ENCODE data around the gene EPAS1.
A peak's percentile ranks its signal among the peaks of the same experiment; 100 is the strongest.

Gene EPAS1

GRCh38 chr2:46267616-46268015 lies 29.6 kb upstream of the EPAS1 start:
- no peaks in the 10 kb centered on the region for H3K4me1 Mint-ChIP-seq
- H3K27me3 Mint-ChIP-seq = peaks cover 2% of the 10 kb centered on the region
- H3K4me3 Mint-ChIP-seq = no peak overlapping the region
- no peaks in the 10 kb centered on the region for H3K9me3 Mint-ChIP-seq
- no peak overlapping the region for H3K27ac Mint-ChIP-seq
- H3K36me3 Mint-ChIP-seq = no peaks in the 10 kb centered on the region

- H3K36me3 Mint-ChIP-seq = no peaks in the 10 kb centered on the region
- H3K27ac Mint-ChIP-seq = no peak overlapping the region
- H3K9me3 Mint-ChIP-seq = no peaks in the 10 kb centered on the region
- no peaks in the 10 kb centered on the region for H3K4me1 Mint-ChIP-seq
- no peak overlapping the region for H3K4me3 Mint-ChIP-seq
- H3K27me3 Mint-ChIP-seq = peaks cover 2% of the 10 kb centered on the region
These were observed 29.0 kb upstream of the EPAS1 start for GRCh38 chr2:46268196-46268595.

- Mint-ChIP-seq H3K27ac (no peak overlapping the region), H3K36me3 (no peaks in the 10 kb centered on the region), H3K4me3 (no peak overlapping the region), H3K9me3 (no peaks in the 10 kb centered on the region), H3K27me3 (peaks cover 2% of the 10 kb centered on the region), H3K4me1 (no peaks in the 10 kb centered on the region)
These were observed 28.2 kb upstream of the EPAS1 start for GRCh38 chr2:46269001-46269400.

- no peaks in the 10 kb centered on the region for H3K9me3 Mint-ChIP-seq
- no peak overlapping the region for H3K27ac Mint-ChIP-seq
- H3K27me3 Mint-ChIP-seq = peaks cover 4% of the 10 kb centered on the region
- no peak overlapping the region for H3K4me3 Mint-ChIP-seq
- H3K4me1 Mint-ChIP-seq = no peaks in the 10 kb centered on the region
- H3K36me3 Mint-ChIP-seq = no peaks in the 10 kb centered on the region
These were observed 27.5 kb upstream of the EPAS1 start for GRCh38 chr2:46269544-46270273.

GRCh38 chr2:46270384-46270783 lies 26.8 kb upstream of the EPAS1 start:
- Mint-ChIP-seq H3K27ac (no peak overlapping the region), H3K9me3 (no peaks in the 10 kb centered on the region), H3K36me3 (no peaks in the 10 kb centered on the region), H3K4me1 (no peaks in the 10 kb centered on the region), H3K27me3 (peaks cover 4% of the 10 kb centered on the region), H3K4me3 (no peak overlapping the region)

GRCh38 chr2:46273225-46273863 lies 23.9 kb upstream of the EPAS1 start:
- Mint-ChIP-seq H3K4me3 (no peak overlapping the region), H3K36me3 (no peaks in the 10 kb centered on the region)

GRCh38 chr2:46273919-46274318 lies 23.3 kb upstream of the EPAS1 start:
- Mint-ChIP-seq H3K27ac (no peak overlapping the region), H3K9me3 (no peaks in the 10 kb centered on the region), H3K4me1 (peaks cover 7% of the 10 kb centered on the region), H3K36me3 (no peaks in the 10 kb centered on the region), H3K4me3 (no peak overlapping the region), H3K27me3 (peaks cover 13% of the 10 kb centered on the region)

More at GRCh38 chr2:46273225-46273863, 23.9 kb upstream of the EPAS1 start:
- no peaks in the 10 kb centered on the region for H3K9me3 Mint-ChIP-seq
- peaks cover 13% of the 10 kb centered on the region for H3K27me3 Mint-ChIP-seq
- no peak overlapping the region for H3K27ac Mint-ChIP-seq
- H3K4me1 Mint-ChIP-seq = peaks cover 7% of the 10 kb centered on the region

GRCh38 chr2:46274586-46274985 lies 22.6 kb upstream of the EPAS1 start:
- H3K27me3 Mint-ChIP-seq = peaks cover 13% of the 10 kb centered on the region
- H3K4me3 Mint-ChIP-seq = no peak overlapping the region
- H3K4me1 Mint-ChIP-seq = peaks cover 7% of the 10 kb centered on the region
- H3K27ac Mint-ChIP-seq = no peak overlapping the region
- H3K9me3 Mint-ChIP-seq = no peaks in the 10 kb centered on the region
- no peaks in the 10 kb centered on the region for H3K36me3 Mint-ChIP-seq

- H3K36me3 Mint-ChIP-seq = no peaks in the 10 kb centered on the region
- peaks cover 7% of the 10 kb centered on the region for H3K4me1 Mint-ChIP-seq
- peaks cover 13% of the 10 kb centered on the region for H3K27me3 Mint-ChIP-seq
- H3K4me3 Mint-ChIP-seq = no peak overlapping the region
- no peaks in the 10 kb centered on the region for H3K9me3 Mint-ChIP-seq
- H3K27ac Mint-ChIP-seq = no peak overlapping the region
These were observed 21.2 kb upstream of the EPAS1 start for GRCh38 chr2:46275995-46276394.

GRCh38 chr2:46276642-46277041 lies 20.6 kb upstream of the EPAS1 start:
- Mint-ChIP-seq H3K4me1 (peaks cover 7% of the 10 kb centered on the region), H3K27ac (no peak overlapping the region), H3K36me3 (no peaks in the 10 kb centered on the region), H3K9me3 (no peaks in the 10 kb centered on the region), H3K4me3 (no peak overlapping the region), H3K27me3 (peaks cover 13% of the 10 kb centered on the region)

GRCh38 chr2:46277431-46278190 lies 19.6 kb upstream of the EPAS1 start:
- H3K4me3 Mint-ChIP-seq = no peak overlapping the region
- H3K27ac Mint-ChIP-seq = peak overlapping the region; percentile 1
- no peaks in the 10 kb centered on the region for H3K9me3 Mint-ChIP-seq
- H3K4me1 Mint-ChIP-seq = peaks cover 7% of the 10 kb centered on the region
- no peaks in the 10 kb centered on the region for H3K36me3 Mint-ChIP-seq
- peaks cover 13% of the 10 kb centered on the region for H3K27me3 Mint-ChIP-seq

GRCh38 chr2:46278952-46279351 lies 18.3 kb upstream of the EPAS1 start:
- H3K4me1 Mint-ChIP-seq = peaks cover 7% of the 10 kb centered on the region
- no peaks in the 10 kb centered on the region for H3K36me3 Mint-ChIP-seq
- H3K27me3 Mint-ChIP-seq = peaks cover 13% of the 10 kb centered on the region
- no peak overlapping the region for H3K27ac Mint-ChIP-seq
- H3K9me3 Mint-ChIP-seq = no peaks in the 10 kb centered on the region
- no peak overlapping the region for H3K4me3 Mint-ChIP-seq

GRCh38 chr2:46281939-46282338 lies 15.3 kb upstream of the EPAS1 start:
- Mint-ChIP-seq H3K27ac (no peak overlapping the region), H3K27me3 (peaks cover 7% of the 10 kb centered on the region), H3K9me3 (no peaks in the 10 kb centered on the region), H3K4me1 (no peaks in the 10 kb centered on the region), H3K36me3 (no peaks in the 10 kb centered on the region), H3K4me3 (no peak overlapping the region)

- H3K27ac Mint-ChIP-seq = no peak overlapping the region
- no peaks in the 10 kb centered on the region for H3K4me1 Mint-ChIP-seq
- H3K9me3 Mint-ChIP-seq = no peaks in the 10 kb centered on the region
- H3K4me3 Mint-ChIP-seq = no peak overlapping the region
- H3K27me3 Mint-ChIP-seq = no peaks in the 10 kb centered on the region
- H3K36me3 Mint-ChIP-seq = no peaks in the 10 kb centered on the region
These were observed 13.5 kb upstream of the EPAS1 start for GRCh38 chr2:46283693-46284092.

GRCh38 chr2:46284260-46284659 lies 12.9 kb upstream of the EPAS1 start:
- Mint-ChIP-seq H3K27me3 (no peaks in the 10 kb centered on the region), H3K27ac (no peak overlapping the region), H3K4me1 (no peaks in the 10 kb centered on the region), H3K36me3 (no peaks in the 10 kb centered on the region), H3K9me3 (no peaks in the 10 kb centered on the region), H3K4me3 (no peak overlapping the region)

GRCh38 chr2:46284796-46285195 lies 12.4 kb upstream of the EPAS1 start:
- Mint-ChIP-seq H3K36me3 (no peaks in the 10 kb centered on the region), H3K4me1 (no peaks in the 10 kb centered on the region), H3K27me3 (no peaks in the 10 kb centered on the region)

More at GRCh38 chr2:46284796-46285195, 12.4 kb upstream of the EPAS1 start:
- H3K4me3 Mint-ChIP-seq = no peak overlapping the region
- no peaks in the 10 kb centered on the region for H3K9me3 Mint-ChIP-seq
- H3K27ac Mint-ChIP-seq = no peak overlapping the region

Data from activated naive CD4-positive, alpha-beta T cell treated with anti-CD3 and anti-CD28 coated beads, Interleukin-2, amount 50 U/mL, for 24 hours (primary cell).